Neural cell (in vitro differentiated cells): ENCODE results near the gene SKAP1.

Source experiments
- CTCF ChIP-seq: fragments of 450-650 bp; IDR thresholded peaks from 2 replicates; pipeline ENCODE4 v1.5.1; 2014; ENCODE audit warnings: antibody characterized with exemption, mild to moderate bottlenecking, moderate library complexity; ENCODE audit not compliant: poor library complexity, severe bottlenecking
- EP300 ChIP-seq: fragments of 450-650 bp; conservative IDR thresholded peaks from 2 replicates; pipeline ENCODE4 v1.6.1; 2014; ENCODE audit warnings: antibody characterized with exemption, mild to moderate bottlenecking, moderate library complexity; ENCODE audit not compliant: poor library complexity, severe bottlenecking
- EZH2 ChIP-seq: fragments of 200-600, 300-800 bp; shearing (Covaris generic), sonication (generic); IDR thresholded peaks from 2 replicates; pipeline ENCODE4 v1.6.1; 2014; ENCODE audit warnings: antibody characterized with exemption, low read length, borderline replicate concordance, mild to moderate bottlenecking; ENCODE audit not compliant: insufficient read depth, poor library complexity, severe bottlenecking
- REST ChIP-seq: IDR thresholded peaks from 2 replicates; pipeline ENCODE4 v1.6.1; 2012; ENCODE audit warnings: borderline replicate concordance

- TF ChIP-seq CTCF = no peak
- TF ChIP-seq EZH2 = no peak
- TF ChIP-seq EP300 = no peak
- TF ChIP-seq REST = no peak
These were observed 297.6 kb downstream of the SKAP1 start for GRCh38 chr17:48132385-48132784.
